GM18867 (cell line): ENCODE data around the gene TYMS.
"Not testable (repeated sequence)": the region's sequence is repeated elsewhere in the genome, so short reads cannot be mapped to it uniquely, and the experiment has no call there.

Experiments used
- ATAC-seq: cut with Tn5 transposase; IDR thresholded peaks from one replicate; pipeline ENCODE4 v1.9.1; 2021; ENCODE audit warnings: mild to moderate bottlenecking, moderate library complexity; ENCODE audit not compliant: unreplicated experiment

The TYMS gene

GRCh38 chr18:676736-677135 lies 19.3 kb downstream of the TYMS start:
- ATAC-seq: no peak

GRCh38 chr18:677145-677544 lies 19.7 kb downstream of the TYMS start:
- ATAC-seq: peak; percentile 58

DNA sequence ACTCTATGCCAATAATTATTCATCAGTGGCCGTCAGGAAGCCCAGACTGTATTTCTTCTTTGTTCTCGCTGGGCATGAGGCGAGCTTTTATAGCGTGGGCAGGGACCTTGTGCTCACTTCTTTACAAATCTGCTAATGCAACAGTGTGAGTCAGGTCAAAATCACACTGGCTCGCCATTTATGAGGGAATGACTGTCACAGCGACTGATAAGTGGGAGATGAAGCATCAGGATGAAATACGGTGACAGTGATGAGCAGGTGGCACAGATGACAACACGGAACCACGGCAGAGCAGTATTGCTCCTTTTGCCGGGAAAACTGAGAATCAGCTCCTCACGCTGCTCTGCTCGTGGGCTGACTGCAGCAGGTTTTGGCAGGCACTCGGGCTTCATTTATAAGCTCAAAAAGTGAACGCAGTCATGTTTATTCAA lies 20.5 kb downstream of the TYMS start:
- ATAC-seq: no peak

DNA sequence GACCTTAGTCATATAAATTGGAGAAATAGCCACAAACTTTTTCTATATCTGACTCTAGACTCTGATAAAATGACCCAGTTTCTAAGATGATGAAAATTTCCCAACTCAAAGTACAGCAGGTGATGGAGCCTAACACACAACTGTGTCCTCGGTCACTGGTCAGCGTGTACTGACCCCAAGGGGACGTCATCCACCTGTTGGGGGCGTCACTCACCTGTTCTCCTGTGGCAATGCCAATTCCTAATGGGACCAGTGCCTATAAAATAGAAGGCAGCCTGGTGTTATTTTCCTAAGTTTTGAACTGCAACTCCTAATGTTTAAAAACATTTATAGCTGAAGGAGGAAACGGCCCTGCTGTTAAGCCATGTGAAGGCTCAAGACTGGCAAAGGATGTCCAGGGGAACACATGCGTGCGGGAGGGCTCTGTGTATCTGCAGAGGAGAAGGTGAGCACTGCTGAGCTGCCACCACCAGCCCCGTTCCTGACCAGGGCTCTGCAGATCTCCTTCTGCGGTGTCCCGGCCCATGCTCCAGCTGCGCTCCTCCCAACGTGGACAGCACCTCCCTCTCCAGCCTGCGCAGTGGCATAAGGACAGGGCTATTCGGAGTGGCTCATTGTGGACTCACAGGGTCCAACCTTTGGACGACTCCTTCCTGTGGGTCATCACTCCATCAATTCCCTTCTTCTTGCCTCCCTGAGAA lies 21.2 kb downstream of the TYMS start:
- no peak for ATAC-seq

DNA sequence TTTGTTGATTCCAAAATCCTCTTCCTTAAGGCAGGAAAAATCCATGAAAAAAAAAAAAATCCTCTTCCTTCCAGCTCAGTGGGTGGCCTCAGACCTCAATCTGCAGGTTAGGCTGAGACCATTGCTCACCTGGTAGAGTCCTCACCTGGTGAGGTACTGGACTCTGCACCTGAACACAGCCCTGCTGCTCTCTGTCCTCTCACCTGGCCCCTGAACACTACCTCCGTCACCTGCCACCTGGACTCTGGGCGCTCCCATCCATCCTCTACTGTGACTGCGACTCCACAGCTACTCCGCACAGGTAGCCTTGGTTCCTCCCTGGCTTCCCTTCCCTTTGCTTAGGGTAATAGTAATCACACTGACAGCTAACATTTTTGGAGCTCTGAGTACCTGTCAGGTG lies 22.1 kb downstream of the TYMS start:
- ATAC-seq: no peak

GRCh38 chr18:680392-680791 lies 22.9 kb downstream of the TYMS start:
- no peak for ATAC-seq

- ATAC-seq: no peak
Observed at GRCh38 chr18:681985-682384, 24.5 kb downstream of the TYMS start.

GRCh38 chr18:682416-682815 lies 25.0 kb downstream of the TYMS start:
- ATAC-seq: not testable (repeated sequence)

DNA sequence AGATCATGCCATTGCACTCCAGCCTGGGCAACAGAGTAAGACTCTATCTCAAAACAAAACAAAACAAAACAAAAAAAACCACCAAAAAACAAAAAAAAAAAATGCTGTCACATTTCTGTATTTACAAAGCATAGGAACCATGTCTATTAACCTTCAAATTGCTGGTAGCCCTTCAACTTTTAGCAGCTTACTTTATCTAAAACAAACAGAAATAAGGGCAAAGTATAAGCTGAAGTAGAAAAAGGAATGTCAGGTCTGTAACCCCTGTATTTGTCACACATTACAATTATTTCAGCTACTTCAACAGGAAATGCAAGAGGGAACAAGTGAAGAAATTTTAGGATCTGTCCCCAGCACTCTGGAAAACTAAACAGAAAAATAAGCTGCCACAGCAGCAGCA lies 25.4 kb downstream of the TYMS start:
- no peak for ATAC-seq

DNA sequence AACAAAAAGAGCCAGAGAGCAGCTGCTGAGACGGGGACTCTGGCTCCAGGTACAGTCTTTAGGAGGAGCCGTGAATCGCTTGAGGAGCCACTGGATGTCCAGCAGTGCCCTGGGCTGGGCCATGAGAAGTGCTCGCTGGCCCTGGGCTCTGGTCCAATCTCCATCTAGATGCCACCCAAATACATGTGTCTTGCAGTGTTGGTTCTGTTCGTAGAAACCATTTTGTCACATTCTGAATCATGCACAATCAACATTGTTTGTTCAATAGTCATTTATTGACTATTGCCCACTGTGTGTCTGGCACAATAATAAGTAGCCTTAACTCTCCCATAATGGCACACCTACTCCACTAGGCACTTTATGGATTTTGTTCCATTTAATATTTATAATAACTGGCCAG lies 26.1 kb downstream of the TYMS start:
- ATAC-seq: no peak

- ATAC-seq: no peak
Observed at GRCh38 chr18:685438-685837, 28.0 kb downstream of the TYMS start.

DNA sequence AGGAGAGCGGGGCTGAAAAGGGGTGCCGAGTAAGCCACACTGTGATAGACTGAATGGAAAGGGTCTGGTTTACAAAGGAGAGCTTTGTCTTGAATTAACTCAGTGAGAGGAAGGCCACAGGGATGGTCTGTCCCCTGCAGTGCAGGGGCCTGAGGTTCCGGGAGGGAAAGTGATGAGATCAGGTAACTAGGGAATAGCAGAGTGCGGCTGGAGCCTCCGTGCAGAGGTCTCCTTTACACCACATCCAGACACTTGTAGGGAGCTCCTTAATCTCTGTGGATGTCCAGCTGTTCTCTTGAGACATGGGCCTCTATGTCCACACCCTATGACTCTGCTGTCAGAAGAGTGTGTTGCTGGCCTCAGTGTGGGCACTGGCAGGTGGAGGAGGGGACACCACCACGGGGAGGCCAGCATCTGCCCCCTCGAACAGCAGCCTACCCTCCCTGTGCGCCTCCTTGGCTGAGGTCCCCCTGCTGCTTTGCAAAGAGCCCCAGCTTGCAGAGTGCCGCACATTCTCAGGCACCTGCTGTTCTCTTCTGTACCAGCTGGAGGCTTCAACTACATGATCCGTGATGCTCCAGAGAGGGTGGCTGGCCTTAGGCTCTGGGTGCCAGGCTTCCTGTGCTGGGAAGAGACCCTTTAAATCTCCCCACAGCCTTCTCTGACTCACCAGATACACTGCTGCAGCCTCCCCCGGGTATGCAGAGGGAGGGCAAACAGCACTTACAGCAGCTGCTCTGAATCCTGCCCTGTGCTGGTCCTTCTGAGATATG lies 29.1 kb downstream of the TYMS start:
- no peak for ATAC-seq

DNA sequence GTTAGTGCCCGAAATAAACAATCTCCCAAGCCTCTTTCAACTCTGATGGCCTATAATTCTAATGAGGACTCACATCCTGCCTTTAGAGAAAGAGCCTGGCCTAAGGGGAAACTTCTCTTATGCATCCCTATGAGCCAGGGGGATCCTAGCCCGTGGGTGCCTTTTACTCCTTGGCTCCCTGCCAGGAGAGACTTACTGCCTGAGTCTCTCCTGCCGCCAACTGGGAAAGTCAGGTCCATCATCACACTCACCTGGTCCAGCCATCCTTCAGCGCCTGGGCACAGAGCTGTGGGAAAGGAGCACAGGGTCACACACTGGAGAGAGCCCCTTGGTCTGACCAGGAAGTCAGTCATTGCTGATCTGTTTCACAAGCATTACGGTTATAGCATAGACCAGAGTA lies 30.9 kb downstream of the TYMS start:
- ATAC-seq: no peak

DNA sequence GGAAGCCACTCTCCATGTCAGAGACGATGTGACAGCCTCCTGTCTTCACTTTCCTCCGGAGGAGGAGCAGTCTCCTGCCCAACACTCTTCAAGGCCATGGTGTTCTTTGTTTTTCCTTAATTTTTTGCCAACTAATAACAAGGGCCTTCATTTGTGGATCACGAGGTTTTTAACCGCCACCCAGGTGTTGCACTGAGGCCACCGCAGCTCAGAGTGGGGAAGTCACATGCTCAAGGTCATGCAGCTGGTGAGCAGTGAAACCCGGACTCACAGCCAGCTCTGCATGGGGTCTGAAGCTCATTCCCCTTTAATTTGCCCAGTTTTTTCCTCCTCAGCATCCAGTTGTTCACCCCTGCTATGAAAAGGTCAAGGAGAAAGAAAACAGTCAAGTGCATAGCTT lies 35.4 kb downstream of the TYMS start:
- no peak for ATAC-seq

DNA sequence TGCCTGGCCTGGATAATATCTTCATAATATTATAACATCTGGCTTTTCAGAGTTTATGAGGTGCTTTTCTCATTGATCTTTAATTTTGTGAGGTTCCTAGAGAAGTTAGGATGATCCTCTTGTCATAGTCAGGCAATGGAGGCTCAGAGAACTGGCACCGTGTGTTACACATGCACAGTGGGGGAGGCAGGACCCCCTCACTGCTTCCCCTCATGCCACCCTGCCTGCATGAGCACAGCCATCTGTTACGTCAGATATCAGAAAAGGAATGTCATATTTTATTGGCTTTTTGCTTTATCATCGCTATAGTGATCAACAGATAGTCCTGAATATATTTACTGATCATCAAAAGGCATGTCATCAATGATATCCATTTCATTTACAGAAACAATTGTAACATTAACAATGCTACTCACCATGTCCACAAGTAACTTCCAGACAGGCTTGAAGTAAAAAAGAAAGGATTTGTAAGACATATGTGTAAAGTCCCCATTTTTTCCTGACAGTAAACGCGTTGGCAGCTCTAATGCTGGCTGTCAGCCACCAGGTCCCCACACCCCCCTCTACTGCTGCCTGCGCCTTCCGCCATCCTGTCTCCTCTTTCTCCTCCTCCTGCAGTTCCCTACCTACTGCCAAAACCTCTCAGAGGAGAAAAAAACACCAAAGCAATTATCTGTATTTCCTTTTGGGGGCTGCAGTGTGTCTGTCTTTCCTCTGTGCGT lies 36.2 kb downstream of the TYMS start:
- no peak for ATAC-seq

GRCh38 chr18:697012-697411 lies 39.6 kb downstream of the TYMS start:
- ATAC-seq: no peak

DNA sequence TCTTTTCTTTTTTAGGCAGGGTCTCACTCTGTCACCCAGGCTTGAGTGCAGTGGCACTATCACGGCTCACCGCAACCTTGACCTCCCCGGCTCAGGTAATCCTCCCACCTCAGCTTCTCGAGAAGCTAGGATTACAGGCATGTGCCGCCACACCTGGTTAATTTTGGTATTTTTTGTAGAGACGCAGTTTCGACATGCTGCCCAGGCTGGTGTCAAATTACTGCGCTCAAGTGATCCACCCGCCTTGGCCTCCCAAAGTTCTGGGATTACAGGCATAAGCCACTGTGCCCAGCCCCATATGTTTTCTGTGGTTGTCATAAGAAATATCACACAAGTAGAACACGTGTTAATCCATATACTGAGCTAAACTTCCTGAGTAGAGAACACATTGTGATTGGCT lies 40.3 kb downstream of the TYMS start:
- ATAC-seq: no peak

DNA sequence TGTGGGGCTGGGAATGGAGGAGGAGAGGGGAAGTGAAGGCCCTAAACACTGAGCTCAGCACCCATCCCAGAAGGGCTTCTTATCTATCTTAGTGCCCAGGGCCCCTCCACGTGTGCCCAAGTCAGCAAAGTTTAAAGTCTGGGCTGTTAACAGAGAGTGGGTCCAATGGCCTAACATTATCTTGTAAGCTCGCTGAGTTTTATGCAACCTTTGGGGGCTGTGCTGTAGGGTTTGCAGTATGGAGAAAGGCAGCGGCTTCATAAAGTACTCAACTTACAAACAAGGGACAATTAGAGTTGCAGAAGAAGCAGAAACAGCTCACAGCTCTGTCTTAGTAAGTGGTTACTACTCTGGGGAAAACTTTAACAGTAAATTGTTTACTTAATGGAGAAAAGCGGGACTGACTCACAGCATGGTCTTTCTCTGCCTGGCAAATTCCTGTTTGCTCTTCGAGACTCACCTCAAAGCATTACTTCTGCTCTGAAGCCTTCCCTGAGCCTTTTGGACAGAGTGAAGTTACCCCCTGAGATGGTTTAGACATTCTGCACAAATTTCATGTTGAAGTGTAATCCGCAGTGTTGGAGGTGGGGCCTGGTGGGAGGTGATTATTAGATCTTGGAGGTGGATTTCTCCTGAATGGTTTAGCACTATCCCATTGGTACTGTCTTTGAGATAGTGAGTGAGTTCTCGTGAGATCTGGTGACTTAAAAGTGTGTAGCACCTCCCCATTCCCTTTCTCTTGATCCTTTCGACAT lies 45.9 kb downstream of the TYMS start:
- no peak for ATAC-seq

GRCh38 chr18:706405-706804 lies 49.0 kb downstream of the TYMS start:
- no peak for ATAC-seq

- ATAC-seq: no peak
Observed at GRCh38 chr18:708096-708495, 50.6 kb downstream of the TYMS start.

DNA sequence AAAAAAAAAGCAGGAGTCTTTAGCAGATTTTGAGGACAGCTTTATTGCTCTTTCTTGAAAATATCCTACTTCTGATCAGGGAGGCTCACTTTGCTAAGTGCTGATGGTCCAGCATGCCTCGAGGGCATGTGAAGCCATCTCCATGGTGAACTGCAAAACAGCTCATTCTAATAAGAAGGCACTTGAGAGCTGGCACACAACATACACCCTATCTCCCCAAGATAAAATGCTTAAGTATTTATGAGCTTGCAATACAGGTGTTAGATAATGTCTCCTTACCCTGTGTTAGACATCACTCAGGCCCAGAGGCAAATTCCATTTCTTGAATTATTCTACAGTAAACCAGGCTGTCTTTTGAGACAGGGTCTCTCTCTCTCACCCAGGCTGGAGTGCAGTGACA lies 52.3 kb downstream of the TYMS start:
- no peak for ATAC-seq
